Neural cell (in vitro differentiated cells): ENCODE measurements around the gene ZNF385D.

Source experiments
- CTCF ChIP-seq: fragments of 450-650 bp; IDR thresholded peaks from 2 replicates; pipeline ENCODE4 v1.5.1; 2014; ENCODE audit warnings: antibody characterized with exemption, mild to moderate bottlenecking, moderate library complexity; ENCODE audit not compliant: poor library complexity, severe bottlenecking
- EP300 ChIP-seq: fragments of 450-650 bp; conservative IDR thresholded peaks from 2 replicates; pipeline ENCODE4 v1.6.1; 2014; ENCODE audit warnings: antibody characterized with exemption, mild to moderate bottlenecking, moderate library complexity; ENCODE audit not compliant: poor library complexity, severe bottlenecking
- EZH2 ChIP-seq: fragments of 200-600, 300-800 bp; shearing (Covaris generic), sonication (generic); IDR thresholded peaks from 2 replicates; pipeline ENCODE4 v1.6.1; 2014; ENCODE audit warnings: antibody characterized with exemption, low read length, borderline replicate concordance, mild to moderate bottlenecking; ENCODE audit not compliant: insufficient read depth, poor library complexity, severe bottlenecking
- POLR2AphosphoS5 ChIP-seq: IDR thresholded peaks from 2 replicates; pipeline ENCODE4 v1.6.1; 2012
- RAD21 ChIP-seq: fragments of 450-650 bp; conservative IDR thresholded peaks from 2 replicates; pipeline ENCODE4 v1.6.1; 2014; ENCODE audit warnings: antibody characterized with exemption, mild to moderate bottlenecking, moderate library complexity
- REST ChIP-seq: IDR thresholded peaks from 2 replicates; pipeline ENCODE4 v1.6.1; 2012; ENCODE audit warnings: borderline replicate concordance
- SMC3 ChIP-seq: fragments of 450-650 bp; conservative IDR thresholded peaks from 2 replicates; pipeline ENCODE4 v1.6.1; 2014; ENCODE audit warnings: antibody characterized with exemption, mild to moderate bottlenecking, moderate library complexity; ENCODE audit not compliant: poor library complexity
- TAF1 ChIP-seq: IDR thresholded peaks from 2 replicates; pipeline ENCODE4 v1.6.1; 2012; ENCODE audit warnings: low read depth

- TF ChIP-seq CTCF (no peak), EP300 (peak; percentile 97), POLR2AphosphoS5 (peak; percentile 95), SMC3 (peak; percentile 31), REST (no peak), EZH2 (no peak), RAD21 (peak; percentile 22), TAF1 (no peak)
Measured at GRCh38 chr3:21390856-21391255, 360.2 kb downstream of the ZNF385D start.
